B cell (primary cell): Measurements from ENCODE around the gene PRLH.

Experiments
- CTCF ChIP-seq: fragments of 200-600 bp; IDR thresholded peaks from one replicate; pipeline ENCODE4 v1.8.0; 2022; ENCODE audit warnings: antibody characterized with exemption, mild to moderate bottlenecking
- EZH2 ChIP-seq: IDR thresholded peaks from 2 replicates; pipeline ENCODE4 v1.6.1; 2012; ENCODE audit warnings: borderline replicate concordance, low read depth, mild to moderate bottlenecking, moderate library complexity, low read length; ENCODE audit not compliant: insufficient read depth, poor library complexity, severe bottlenecking

DNA sequence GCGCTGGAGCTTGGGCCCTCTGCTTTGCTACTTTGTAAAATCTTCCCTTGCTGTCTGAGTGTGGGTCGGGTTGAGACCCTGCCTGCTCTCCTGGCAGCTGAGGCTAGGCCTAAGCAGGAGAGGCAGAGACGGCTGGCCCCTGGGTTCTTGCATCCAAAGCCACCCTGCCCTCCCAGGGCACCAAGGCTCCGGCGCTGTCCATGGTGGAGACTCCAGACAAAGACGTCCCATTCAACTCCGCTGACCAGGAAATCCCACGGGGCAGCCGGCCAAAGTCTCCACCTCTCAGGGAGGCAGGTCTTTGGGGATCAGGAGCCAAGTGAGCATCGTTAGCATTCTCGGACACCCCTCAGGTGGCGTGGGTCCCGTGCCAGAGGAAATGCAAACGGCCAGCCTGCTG lies 2.6 kb upstream of the PRLH start:
- TF ChIP-seq CTCF: no peak
- no peak for TF ChIP-seq EZH2
